ENCODE data around the gene OR10A2.
"Not testable (repeated sequence)": the region's sequence is repeated elsewhere in the genome, so short reads cannot be mapped to it uniquely, and the experiment has no call there.

The OR10A2 gene

GRCh38 chr11:6888830-6889229, 26.0 kb downstream of the OR10A2 start:
- no peak for DNase-seq

- DNase-seq, result no peak
Observed at GRCh38 chr11:6889835-6890234, 27.0 kb downstream of the OR10A2 start.

DNA sequence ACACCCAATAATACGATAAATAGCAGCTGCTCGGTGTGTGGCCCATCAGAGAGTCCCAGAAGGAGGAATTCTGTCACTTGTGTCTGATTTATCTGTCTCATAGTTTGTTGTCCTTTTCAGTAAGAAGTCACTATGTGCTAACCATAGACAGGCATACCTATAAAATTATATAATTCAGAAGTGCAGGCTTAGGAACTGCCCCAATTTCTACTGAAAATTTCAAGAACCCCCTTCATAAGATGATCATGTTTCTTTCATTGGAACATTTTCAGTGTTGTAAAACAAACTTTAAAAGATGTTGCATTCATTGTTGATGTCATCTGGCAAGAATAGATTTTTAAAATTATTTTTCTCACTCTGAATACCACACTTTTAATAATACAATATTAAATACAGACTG, 29.5 kb downstream of the OR10A2 start, which contains the start of gene OR2D2:
Gene OR2D2 (minus strand): TSS at position 101 of the 400 bp plus-strand sequence. CDS start 0 bp downstream, at position 101.
- no peak for DNase-seq

GRCh38 chr11:6894097-6894496, 31.2 kb downstream of the OR10A2 start:
- no peak for DNase-seq

GRCh38 chr11:6895010-6895409, 32.2 kb downstream of the OR10A2 start:
- DNase-seq, result no peak

DNA sequence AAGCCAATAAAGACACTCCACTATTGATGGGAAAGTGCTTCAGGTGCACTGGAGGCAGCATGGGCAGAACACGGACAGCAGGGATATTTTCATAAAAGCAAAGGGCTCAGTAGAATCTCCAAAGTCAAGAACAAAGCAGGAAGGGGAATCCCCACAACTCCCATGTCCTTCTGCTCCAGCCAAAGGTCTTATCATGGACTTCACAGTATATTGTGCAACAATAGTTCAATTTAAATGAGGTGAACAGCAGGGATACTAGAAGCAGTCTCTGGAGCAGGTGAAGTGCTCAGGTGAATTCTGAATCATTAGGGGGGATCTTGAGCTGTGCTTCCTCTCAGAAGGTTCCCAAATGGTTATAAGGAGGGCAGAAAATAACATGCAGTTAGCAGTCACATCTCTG, 36.1 kb downstream of the OR10A2 start:
- DNase-seq, result no peak

- DNase-seq, result no peak
Observed at GRCh38 chr11:6900327-6900999, 37.6 kb downstream of the OR10A2 start.

DNA sequence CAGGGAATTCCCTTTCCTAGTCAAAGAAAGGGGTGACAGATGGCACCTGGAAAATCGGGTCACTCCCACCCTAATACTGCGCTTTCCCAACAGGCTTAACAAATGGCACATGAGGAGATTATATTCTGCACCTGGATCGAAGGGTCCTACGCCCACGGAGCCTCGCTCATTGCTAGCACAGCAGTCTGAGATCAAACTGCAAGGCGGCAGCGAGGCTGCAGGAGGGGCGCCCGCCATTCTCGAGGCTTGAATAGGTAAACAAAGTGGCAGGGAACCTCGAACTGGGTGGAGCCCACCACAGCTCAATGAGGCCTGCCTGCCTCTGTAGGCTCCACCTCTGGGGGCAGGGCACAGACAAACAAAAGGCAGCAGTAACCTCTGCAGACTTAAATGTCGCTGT, 41.9 kb downstream of the OR10A2 start:
- not testable (repeated sequence) for DNase-seq

- no peak for DNase-seq
Observed at GRCh38 chr11:6911378-6911777, 48.5 kb downstream of the OR10A2 start.

- no peak for DNase-seq
Observed at GRCh38 chr11:6911948-6912347, 49.1 kb downstream of the OR10A2 start.

- DNase-seq, result no peak
Observed at GRCh38 chr11:6919698-6920097, 56.8 kb downstream of the OR10A2 start.

DNA sequence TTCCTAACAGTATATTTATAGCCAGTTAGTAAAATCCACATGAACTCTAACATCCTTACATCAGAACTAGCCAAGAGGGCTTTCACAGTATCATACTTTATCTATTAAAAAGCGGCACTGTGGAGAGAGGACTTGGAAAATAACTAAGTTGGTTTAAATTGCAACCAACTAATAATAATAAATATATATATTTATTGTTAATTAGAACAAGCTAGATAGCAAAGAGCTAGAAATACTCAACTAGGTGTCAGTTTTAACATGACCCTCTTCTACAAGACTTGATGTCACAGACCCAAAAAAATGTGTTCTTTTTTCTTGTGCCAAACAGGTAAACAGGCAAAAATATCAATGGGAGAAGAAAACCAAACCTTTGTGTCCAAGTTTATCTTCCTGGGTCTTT, 57.8 kb downstream of the OR10A2 start, which contains the start of gene OR2D3:
Gene OR2D3 (plus strand): TSS at position 301 of the 400 bp plus-strand sequence. CDS start 0 bp downstream, at position 301.
- no peak for DNase-seq
